GM12878 (cell line): ENCODE measurements around the gene AGBL1. TPM values are rescaled to one million over a fixed set of nuclear protein-coding genes. Genes with fewer than 3 reads are reported as not detected.

Source experiments
- ATAC-seq: fragments of 200-7000 bp; cut with Tn5 transposase; 3 replicates; pipeline ENCODE4 v1.9.1; 2020; ENCODE audit warnings: mild to moderate bottlenecking, moderate library complexity
- BruUV-seq: library from RNA; stranded (reverse); fragments of 400-500 nt; replicated peaks from 2 replicates; lab custom pipeline; 2021; lab: Mats Ljungman, UMichigan
- CTCF ChIA-PET: fragments of 300-600 bp; sonication (Branson Sonifier 250); formaldehyde crosslinking; extraction: SDS; loops from one replicate; lab custom pipeline; 2021; ENCODE audit warnings: inconsistent platforms; lab: Yijun Ruan, JAX
- POLR2A ChIA-PET: fragments of 350-600 bp; formaldehyde crosslinking; extraction: SDS; loops from one replicate; lab custom pipeline; 2021; ENCODE audit warnings: inconsistent platforms; lab: Charles Lee
- RAD21 ChIA-PET: fragments of 300-600 bp; sonication (Branson Sonifier 250); formaldehyde crosslinking; loops from one replicate; lab custom pipeline; 2023; ENCODE audit warnings: antibody characterized with exemption; ENCODE audit not compliant: unreplicated experiment; lab: Charles Lee
- SMC1A ChIA-PET: fragments of 300-600 bp; sonication (Branson Sonifier 250); formaldehyde crosslinking; loops from one replicate; lab custom pipeline; 2023; ENCODE audit not compliant: unreplicated experiment, uncharacterized antibody; lab: Charles Lee
- DNase-seq: peaks from one replicate; pipeline ENCODE4 v3.0.0-alpha.2; 2011; ENCODE audit warnings: low read depth, low spot score
- FAIRE-seq: peaks from 3 replicates; lab custom pipeline; 2011; peaks lifted over from hg19 to GRCh38; lab: Jason Lieb, UNC
- H2AFZ ChIP-seq: 2 replicates; pipeline ENCODE4 v1.6.0; 2011; ENCODE audit warnings: low read depth, low read length, control low read depth; ENCODE audit not compliant: control insufficient read depth
- H3K27ac ChIP-seq: 2 replicates; pipeline ENCODE4 v1.5.1; 2011; ENCODE audit warnings: control low read depth; ENCODE audit not compliant: control insufficient read depth, insufficient read depth
- H3K27me3 ChIP-seq, 2 experiments: replicated peaks in 1 of 2; 2 replicates each; pipeline versions ENCODE4 v1.6.0 to v1.6.1; 2011; ENCODE audit warnings: low read length in 1 of 2; ENCODE audit not compliant: control insufficient read depth in 2 of 2, insufficient read depth in 2 of 2
- H3K36me3 ChIP-seq, 2 experiments: 2 replicates each; pipeline ENCODE4 v1.5.1; 2011; ENCODE audit warnings: low read length in 1 of 2; ENCODE audit not compliant: control insufficient read depth in 2 of 2, insufficient read depth in 2 of 2
- H3K4me1 ChIP-seq: 2 replicates; pipeline ENCODE4 v1.6.1; 2011; ENCODE audit warnings: mild to moderate bottlenecking, low read length, moderate library complexity, mixed read lengths; ENCODE audit not compliant: control insufficient read depth, insufficient read depth
- H3K4me2 ChIP-seq: 2 replicates; pipeline ENCODE4 v1.6.0; 2011; ENCODE audit warnings: control low read depth; ENCODE audit not compliant: control insufficient read depth, insufficient read depth
- H3K4me3 ChIP-seq: fragments of 200-600 bp; sonication (generic); 2 replicates; pipeline ENCODE4 v1.5.1; 2016
- H3K79me2 ChIP-seq: 2 replicates; pipeline ENCODE4 v1.6.0; 2011; ENCODE audit warnings: low read length; ENCODE audit not compliant: control insufficient read depth, insufficient read depth
- H3K9ac ChIP-seq: 2 replicates; pipeline ENCODE4 v1.8.0; 2011; ENCODE audit warnings: low read length, control low read depth, mixed read lengths; ENCODE audit not compliant: control insufficient read depth, insufficient read depth
- H3K9me3 ChIP-seq: replicated peaks from 3 replicates; pipeline ENCODE4 v1.5.1; 2011; ENCODE audit warnings: mild to moderate bottlenecking, low read length; ENCODE audit not compliant: control insufficient read depth, insufficient read depth
- H4K20me1 ChIP-seq: 2 replicates; pipeline ENCODE4 v1.6.0; 2011; ENCODE audit not compliant: control insufficient read depth, insufficient read depth
- ASH2L ChIP-seq: fragments of 300-600, 200-600 bp; sonication (generic); IDR thresholded peaks from 2 replicates; pipeline ENCODE4 v1.6.1; 2017; ENCODE audit warnings: low read depth, mild to moderate bottlenecking, borderline replicate concordance
- BACH1 ChIP-seq: fragments of 450-650 bp; IDR thresholded peaks from 2 replicates; pipeline ENCODE4 v1.6.1; 2017; ENCODE audit warnings: mild to moderate bottlenecking, borderline replicate concordance
- CBFB ChIP-seq: IDR thresholded peaks from 2 replicates; pipeline ENCODE4 v1.6.1; 2016; ENCODE audit warnings: antibody characterized with exemption, low read depth
- DPF2 ChIP-seq: fragments of 450-650 bp; IDR thresholded peaks from 2 replicates; pipeline ENCODE4 v1.6.1; 2017; ENCODE audit warnings: mild to moderate bottlenecking
- IKZF1 ChIP-seq: fragments of 450-650 bp; conservative IDR thresholded peaks from 2 replicates; pipeline ENCODE4 v1.6.1; 2017; ENCODE audit warnings: antibody characterized with exemption, mild to moderate bottlenecking
- JUND ChIP-seq: IDR thresholded peaks from 2 replicates; pipeline ENCODE4 v1.6.1; 2012; ENCODE audit warnings: low read depth, mild to moderate bottlenecking, low read length, improper control_type of control experiment, moderate library complexity
- LARP7 ChIP-seq: fragments of 450-650 bp; IDR thresholded peaks from 2 replicates; pipeline ENCODE4 v1.6.1; 2017; ENCODE audit warnings: mild to moderate bottlenecking
- MTA3 ChIP-seq: IDR thresholded peaks from 2 replicates; pipeline ENCODE4 v1.6.1; 2012; ENCODE audit warnings: low read length, inconsistent platforms, borderline replicate concordance
- MXI1 ChIP-seq: fragments of 150-350 bp; IDR thresholded peaks from 2 replicates; pipeline ENCODE4 v1.6.1; 2011; ENCODE audit warnings: low read depth, mild to moderate bottlenecking, inconsistent platforms, low read length, improper control_type of control experiment
- NR2C1 ChIP-seq: fragments of 450-650 bp; IDR thresholded peaks from 2 replicates; pipeline ENCODE4 v1.6.1; 2017; ENCODE audit warnings: antibody characterized with exemption, mild to moderate bottlenecking, moderate library complexity
- RELB ChIP-seq: fragments of 450-650 bp; IDR thresholded peaks from 2 replicates; pipeline ENCODE4 v1.6.1; 2017; ENCODE audit warnings: low read depth, mild to moderate bottlenecking, moderate library complexity
- SP1 ChIP-seq: IDR thresholded peaks from one replicate; pipeline ENCODE4 v1.6.1; 2011; ENCODE audit warnings: low read depth, low read length
- SRF ChIP-seq, 2 experiments: IDR thresholded peaks; 2 replicates each; pipeline ENCODE4 v1.6.1; 2011; ENCODE audit warnings: low read depth in 2 of 2, low read length in 2 of 2, mild to moderate bottlenecking in 1 of 2, moderate library complexity in 1 of 2
- TBL1XR1 ChIP-seq: IDR thresholded peaks from 2 replicates; pipeline ENCODE4 v1.6.1; 2012; ENCODE audit warnings: low read depth, low read length, improper control_type of control experiment
- TCF12 ChIP-seq: IDR thresholded peaks from 2 replicates; pipeline ENCODE4 v1.6.1; 2011; ENCODE audit warnings: low read depth, mild to moderate bottlenecking, low read length
- ZNF207 ChIP-seq: fragments of 450-650 bp; IDR thresholded peaks from 2 replicates; pipeline ENCODE4 v1.6.1; 2014; ENCODE audit warnings: antibody characterized with exemption, mild to moderate bottlenecking, borderline replicate concordance
- ZNF24 ChIP-seq: fragments of 450-650 bp; IDR thresholded peaks from 2 replicates; pipeline ENCODE4 v1.6.1; 2017; ENCODE audit warnings: antibody characterized with exemption, mild to moderate bottlenecking
- WGBS: methylation state at CpG from one replicate; pipeline ENCODE4 v1.1.6; 2016; ENCODE audit warnings: low lambda C conversion rate; ENCODE audit not compliant: insufficient replicate concordance, insufficient coverage; ENCODE audit errors: missing lambda C conversion rate; 5-methylcytosine and 5-hydroxymethylcytosine counted together
- in situ Hi-C: fragments of 300-500 bp; cut with MboI; formaldehyde crosslinking; loops from 9 replicates; pipeline ENCODE4 v1.14.3; 2018; ENCODE audit warnings: mixed read lengths
- intact Hi-C: fragments of 100-400 bp; cut with micrococcal nuclease; formaldehyde crosslinking; loops from one replicate; pipeline ENCODE4 v1.14.2; 2022; ENCODE audit not compliant: unreplicated experiment
- polyA plus RNA-seq, 11 experiments: library from polyadenylated mRNA; depleted of rRNA in 4 of 11; unstranded in 6 of 11; stranded (reverse) in 5 of 11; fragments of >200 nt; fragmentation: Nextera tagmentation in 4 of 11; fragmentation: Illumina TruSeq in 1 of 11; extraction: Ambion mirVana in 4 of 11; extraction: Trizol in 1 of 11; gene quantifications; 1 replicate in 1 of 11; 2 replicates in 10 of 11; pipeline versions ENCODE4 v1.2.1 to v1.2.3, GENCODE V29; 2011 to 2016; ENCODE audit warnings: inconsistent platforms in 2 of 11, missing spikeins in 2 of 11, low read depth in 1 of 11
- total RNA-seq, 4 experiments: library from RNA; depleted of rRNA in 3 of 4; stranded (reverse); fragments of >200 nt in 3 of 4; fragmentation: Illumina TruSeq in 1 of 4; extraction: Trizol in 1 of 4; gene quantifications; 2 replicates each; pipeline versions ENCODE4 v1.2.1 to v1.2.3, GENCODE V29; 2013 to 2021

The AGBL1 gene
- total and polyA plus RNA-seq, 10 of the 15 experiments (the other 5 are each of a cell fraction or from before 2014, with no cell fraction given) = not detected

GRCh38 chr15:86506401-86506800 is 426.7 kb downstream of the AGBL1 start:
- 0% methylated on average over 2 of the region's 2 CpGs for WGBS
- in situ Hi-C loops = no loop called here
- CTCF ChIA-PET = interaction anchor here (1.1 kb wide), 1 partner anchor 19 kb away, joined by 3 read pairs; no protein-coding TSS in a partner anchor

More at GRCh38 chr15:86506401-86506800, 426.7 kb downstream of the AGBL1 start:
- Histone ChIP-seq H3K4me1 (no peaks in the 10 kb centered on the region), H3K36me3 (no peaks in the 10 kb centered on the region), H3K4me2 (no peak overlapping the region), H4K20me1 (no peaks in the 10 kb centered on the region), H3K9ac (no peak overlapping the region), H3K9me3 (no peaks in the 10 kb centered on the region), H3K27ac (no peak overlapping the region), H3K27me3 (no peaks in the 10 kb centered on the region), H3K79me2 (no peaks in the 10 kb centered on the region), H2AFZ (no peak overlapping the region), H3K4me3 (no peak overlapping the region)
- no peak for DNase-seq
- FAIRE-seq = no peak
- ChIA-PET RAD21 (no interaction called here), SMC1A (no interaction called here), POLR2A (no interaction called here)
- no peak for ATAC-seq
- no TSS peak for BruUV-seq
- intact Hi-C loops = no loop called here
- TF ChIP-seq BACH1 (no peak), SRF (IDR thresholded peaks at IDR 0.05; ENCODE audit: low read depth in 2 of 2, low read length in 2 of 2) (no peak), RELB (no peak), JUND (no peak), ZNF24 (no peak), MTA3 (no peak), TCF12 (no peak), LARP7 (no peak), NR2C1 (no peak), IKZF1 (no peak), ASH2L (no peak), ZNF207 (no peak), SP1 (no peak), TBL1XR1 (no peak), DPF2 (no peak), CBFB (no peak), MXI1 (no peak)
